ENCODE results near the gene EPB41L4B. TPM values are rescaled to one million over a fixed set of nuclear protein-coding genes. Genes with fewer than 3 reads are reported as not detected.

The EPB41L4B gene
- total RNA-seq, 6 experiments from 2014 or later: 0.33 to 0.37 (median 0.35) TPM; not detected in 2

DNA sequence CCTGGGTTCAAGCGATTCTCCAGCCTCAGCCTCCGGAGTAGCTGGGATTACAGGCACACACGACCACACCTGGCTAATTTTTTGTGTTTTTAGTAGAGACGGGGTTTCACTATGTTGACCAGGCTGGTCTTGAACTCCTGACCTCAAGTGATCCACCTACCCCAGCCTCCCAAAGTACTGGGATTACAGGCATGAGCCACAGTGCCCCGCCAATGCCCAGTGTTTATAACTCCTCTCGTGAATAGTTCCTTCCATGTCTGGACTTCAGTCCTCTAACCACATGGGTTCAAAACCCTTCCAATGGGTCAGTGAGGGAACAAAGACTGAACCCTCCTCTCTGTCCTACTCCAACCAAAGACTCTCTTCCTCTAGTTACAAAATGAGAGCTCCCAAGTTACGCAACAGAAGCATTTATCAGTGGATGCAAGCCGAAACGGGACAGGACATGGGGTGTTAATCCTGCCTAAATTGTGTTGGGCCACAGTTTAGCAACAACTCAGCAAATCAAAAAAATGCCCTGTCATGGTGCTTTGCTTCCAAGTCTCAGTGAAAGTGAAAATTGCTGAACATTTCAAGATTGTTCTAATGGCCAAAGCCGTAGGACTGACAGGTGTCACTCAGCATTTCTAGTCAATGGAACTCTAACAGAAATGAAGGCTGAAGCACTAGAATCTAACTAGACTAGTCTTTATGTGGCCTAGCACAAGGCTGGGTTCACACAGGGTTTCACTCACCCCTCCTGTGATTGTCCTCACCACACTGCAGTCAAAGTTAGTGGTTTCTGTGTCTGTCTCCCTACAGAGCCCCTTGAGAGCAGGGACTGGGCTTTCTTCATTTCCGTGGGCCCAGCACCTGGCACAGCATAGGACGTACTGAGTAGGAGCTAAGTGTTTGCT lies 197.9 kb downstream of the EPB41L4B start:
- peaks cover 14% of the 10 kb centered on the region for H3K4me1 Mint-ChIP-seq (ENCODE audit: low read depth)
- H3K36me3 Mint-ChIP-seq (ENCODE audit: low read depth): peaks cover under 1% of the 10 kb centered on the region; the same call in 1 of the 2 replicates
- H3K4me3 Mint-ChIP-seq: no peak overlapping the region
- H3K27me3 Mint-ChIP-seq (ENCODE audit: insufficient read depth): no peaks in the 10 kb centered on the region; the same call in 1 of the 2 replicates
- no peak overlapping the region for H3K27ac Mint-ChIP-seq
- TF ChIP-seq, protein P1, sequence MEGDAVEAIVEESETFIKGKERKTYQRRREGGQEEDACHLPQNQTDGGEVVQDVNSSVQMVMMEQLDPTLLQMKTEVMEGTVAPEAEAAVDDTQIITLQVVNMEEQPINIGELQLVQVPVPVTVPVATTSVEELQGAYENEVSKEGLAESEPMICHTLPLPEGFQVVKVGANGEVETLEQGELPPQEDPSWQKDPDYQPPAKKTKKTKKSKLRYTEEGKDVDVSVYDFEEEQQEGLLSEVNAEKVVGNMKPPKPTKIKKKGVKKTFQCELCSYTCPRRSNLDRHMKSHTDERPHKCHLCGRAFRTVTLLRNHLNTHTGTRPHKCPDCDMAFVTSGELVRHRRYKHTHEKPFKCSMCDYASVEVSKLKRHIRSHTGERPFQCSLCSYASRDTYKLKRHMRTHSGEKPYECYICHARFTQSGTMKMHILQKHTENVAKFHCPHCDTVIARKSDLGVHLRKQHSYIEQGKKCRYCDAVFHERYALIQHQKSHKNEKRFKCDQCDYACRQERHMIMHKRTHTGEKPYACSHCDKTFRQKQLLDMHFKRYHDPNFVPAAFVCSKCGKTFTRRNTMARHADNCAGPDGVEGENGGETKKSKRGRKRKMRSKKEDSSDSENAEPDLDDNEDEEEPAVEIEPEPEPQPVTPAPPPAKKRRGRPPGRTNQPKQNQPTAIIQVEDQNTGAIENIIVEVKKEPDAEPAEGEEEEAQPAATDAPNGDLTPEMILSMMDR (IDR thresholded peaks at IDR 0.05): no peak
- no peaks in the 10 kb centered on the region for H3K9me3 Mint-ChIP-seq
- DNase-seq: no peak

Other genes with a start within 250 kb of the EPB41L4B start
- gene TMEM245, start 201.1 kb downstream of the EPB41L4B start, total RNA-seq (2021; fragmentation: NEBNext Ultra II Directional; extraction: Animal tissue kit (Norgen Biotek cat#: 25700)): 10 to 100 TPM; 52.1 to 61.8 (median 57.4) TPM
- gene FRRS1L, start 153.8 kb downstream of the EPB41L4B start, total RNA-seq (2021; fragmentation: NEBNext Ultra II Directional; extraction: Animal tissue kit (Norgen Biotek cat#: 25700)): not detected
- not detected for gene PTPN3, start 177.2 kb upstream of the EPB41L4B start, total RNA-seq (2021; fragmentation: NEBNext Ultra II Directional; extraction: Animal tissue kit (Norgen Biotek cat#: 25700))

Measured in HFFc6 (cell line).